Astrocyte (in vitro differentiated cells and primary cell): ENCODE results near the gene KRTAP9-8. TPM values are rescaled to one million over a fixed set of nuclear protein-coding genes. Genes with fewer than 3 reads are reported as not detected.
"Not testable (repeated sequence)": the region's sequence is repeated elsewhere in the genome, so short reads cannot be mapped to it uniquely, and the experiment has no call there.

Experiments used
- DNase-seq: peaks from one replicate; pipeline ENCODE4 v3.0.0-alpha.2; 2010; ENCODE audit warnings: low read depth
- FAIRE-seq: peaks from 2 replicates; lab custom pipeline; 2011; peaks lifted over from hg19 to GRCh38; lab: Jason Lieb, UNC
- H2AFZ ChIP-seq: 2 replicates; pipeline ENCODE4 v1.6.0; 2012; ENCODE audit warnings: low read depth, low read length, inconsistent platforms
- H3K27ac ChIP-seq: 2 replicates; pipeline ENCODE4 v1.5.1; 2011; ENCODE audit warnings: low read depth, low read length, inconsistent platforms
- H3K27me3 ChIP-seq: 2 replicates; pipeline ENCODE4 v1.6.0; 2011; ENCODE audit warnings: low read length, inconsistent platforms; ENCODE audit not compliant: insufficient read depth
- H3K36me3 ChIP-seq: 2 replicates; pipeline ENCODE4 v1.5.1; 2011; ENCODE audit warnings: low read length, inconsistent platforms; ENCODE audit not compliant: insufficient read depth
- H3K4me1 ChIP-seq: 2 replicates; pipeline ENCODE4 v1.5.1; 2011; ENCODE audit warnings: low read length, inconsistent platforms; ENCODE audit not compliant: insufficient read depth
- H3K4me2 ChIP-seq: 2 replicates; pipeline ENCODE4 v1.6.0; 2012; ENCODE audit warnings: low read length, inconsistent platforms
- H3K4me3 ChIP-seq: 2 replicates; pipeline ENCODE4 v1.5.1; 2011; ENCODE audit warnings: low read depth, mild to moderate bottlenecking, low read length, inconsistent platforms; ENCODE audit not compliant: insufficient read depth
- H3K79me2 ChIP-seq: 2 replicates; pipeline ENCODE4 v1.6.0; 2012; ENCODE audit warnings: mild to moderate bottlenecking, low read length, inconsistent platforms; ENCODE audit not compliant: insufficient read depth
- H3K9ac ChIP-seq: 2 replicates; pipeline ENCODE4 v1.6.0; 2012; ENCODE audit warnings: mild to moderate bottlenecking, low read length, inconsistent platforms
- H3K9me3 ChIP-seq: 2 replicates; pipeline ENCODE4 v1.5.1; 2012; ENCODE audit warnings: low read depth, mild to moderate bottlenecking, low read length, inconsistent platforms; ENCODE audit not compliant: insufficient read depth
- H4K20me1 ChIP-seq: 2 replicates; pipeline ENCODE4 v1.6.0; 2012; ENCODE audit warnings: low read length, inconsistent platforms; ENCODE audit not compliant: insufficient read depth
- H3K27ac Mint-ChIP-seq: one replicate; pipeline ENCODE4 v1.8.0; 2021; ENCODE audit warnings: mild to moderate bottlenecking, mixed read lengths; ENCODE audit not compliant: unreplicated experiment
- H3K27me3 Mint-ChIP-seq: one replicate; pipeline ENCODE4 v1.8.0; 2021; ENCODE audit warnings: low read depth, mixed read lengths; ENCODE audit not compliant: unreplicated experiment
- H3K36me3 Mint-ChIP-seq: one replicate; pipeline ENCODE4 v1.8.0; 2021; ENCODE audit warnings: low read depth, mixed read lengths; ENCODE audit not compliant: unreplicated experiment
- H3K4me1 Mint-ChIP-seq: one replicate; pipeline ENCODE4 v1.8.0; 2021; ENCODE audit warnings: low read depth, mixed read lengths; ENCODE audit not compliant: unreplicated experiment
- H3K4me3 Mint-ChIP-seq: one replicate; pipeline ENCODE4 v1.8.0; 2021; ENCODE audit warnings: mild to moderate bottlenecking, moderate library complexity, mixed read lengths; ENCODE audit not compliant: unreplicated experiment
- H3K9me3 Mint-ChIP-seq: one replicate; pipeline ENCODE4 v1.8.0; 2021; ENCODE audit warnings: mild to moderate bottlenecking, mixed read lengths; ENCODE audit not compliant: unreplicated experiment
- EZH2 ChIP-seq: IDR thresholded peaks from 2 replicates; pipeline ENCODE4 v1.6.1; 2012; ENCODE audit warnings: mild to moderate bottlenecking, low read length, inconsistent platforms; ENCODE audit not compliant: insufficient read depth
- total RNA-seq: library from RNA; stranded (reverse); gene quantifications from 2 replicates; pipeline ENCODE4 v1.2.1, GENCODE V29; 2021
- TF ChIP-seq, protein P1 (sequence below): IDR thresholded peaks from 2 replicates; pipeline ENCODE4 v1.5.1; 2011; ENCODE audit warnings: low read depth, mild to moderate bottlenecking, inconsistent platforms, low read length, moderate library complexity; ENCODE audit not compliant: insufficient read depth

Gene KRTAP9-8
- total RNA-seq, 1 donor from 2014 or later = not detected

DNA sequence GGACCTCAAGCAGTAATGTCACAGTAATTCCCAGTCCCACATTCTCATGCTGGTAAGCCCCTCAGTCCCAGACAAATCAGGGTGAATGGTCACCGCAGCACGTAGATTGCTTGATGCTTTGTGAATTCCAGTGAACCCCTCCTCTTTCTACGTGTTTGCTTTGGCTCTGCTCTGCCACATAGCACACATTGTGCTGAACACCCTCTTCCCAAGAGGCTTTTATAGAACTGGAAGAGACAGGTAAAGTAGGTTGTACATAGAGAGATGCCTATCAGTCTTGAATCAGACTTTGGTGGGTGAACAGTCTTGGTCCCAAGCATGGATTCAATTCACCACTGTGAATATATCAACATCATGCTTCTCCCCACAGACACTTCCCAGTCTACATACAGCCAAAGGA is 26.8 kb downstream of the KRTAP9-8 start:
- H3K4me1 ChIP-seq = no peaks in the 10 kb centered on the region
- no peaks in the 10 kb centered on the region for H3K36me3 ChIP-seq
- H3K79me2 ChIP-seq = no peaks in the 10 kb centered on the region
- H3K9me3 Mint-ChIP-seq = no peaks in the 10 kb centered on the region
- peaks cover 2% of the 10 kb centered on the region for H3K4me1 Mint-ChIP-seq
- H3K27me3 ChIP-seq = peaks cover 2% of the 10 kb centered on the region
- H3K36me3 Mint-ChIP-seq = no peaks in the 10 kb centered on the region
- FAIRE-seq (no peak), DNase-seq (no peak)
- H3K4me3 Mint-ChIP-seq = no peak overlapping the region
- H3K4me2 ChIP-seq = no peak overlapping the region
- H3K27me3 Mint-ChIP-seq = peaks cover 16% of the 10 kb centered on the region
- H3K27ac Mint-ChIP-seq = no peak overlapping the region
- no peak overlapping the region for H3K4me3 ChIP-seq
- H3K9me3 ChIP-seq = no peaks in the 10 kb centered on the region
- H4K20me1 ChIP-seq = no peaks in the 10 kb centered on the region
- H3K9ac ChIP-seq = no peak overlapping the region
- TF ChIP-seq, protein P1, sequence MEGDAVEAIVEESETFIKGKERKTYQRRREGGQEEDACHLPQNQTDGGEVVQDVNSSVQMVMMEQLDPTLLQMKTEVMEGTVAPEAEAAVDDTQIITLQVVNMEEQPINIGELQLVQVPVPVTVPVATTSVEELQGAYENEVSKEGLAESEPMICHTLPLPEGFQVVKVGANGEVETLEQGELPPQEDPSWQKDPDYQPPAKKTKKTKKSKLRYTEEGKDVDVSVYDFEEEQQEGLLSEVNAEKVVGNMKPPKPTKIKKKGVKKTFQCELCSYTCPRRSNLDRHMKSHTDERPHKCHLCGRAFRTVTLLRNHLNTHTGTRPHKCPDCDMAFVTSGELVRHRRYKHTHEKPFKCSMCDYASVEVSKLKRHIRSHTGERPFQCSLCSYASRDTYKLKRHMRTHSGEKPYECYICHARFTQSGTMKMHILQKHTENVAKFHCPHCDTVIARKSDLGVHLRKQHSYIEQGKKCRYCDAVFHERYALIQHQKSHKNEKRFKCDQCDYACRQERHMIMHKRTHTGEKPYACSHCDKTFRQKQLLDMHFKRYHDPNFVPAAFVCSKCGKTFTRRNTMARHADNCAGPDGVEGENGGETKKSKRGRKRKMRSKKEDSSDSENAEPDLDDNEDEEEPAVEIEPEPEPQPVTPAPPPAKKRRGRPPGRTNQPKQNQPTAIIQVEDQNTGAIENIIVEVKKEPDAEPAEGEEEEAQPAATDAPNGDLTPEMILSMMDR = no peak
- TF ChIP-seq EZH2 = no peak
- no peak overlapping the region for H2AFZ ChIP-seq
- no peak overlapping the region for H3K27ac ChIP-seq

DNA sequence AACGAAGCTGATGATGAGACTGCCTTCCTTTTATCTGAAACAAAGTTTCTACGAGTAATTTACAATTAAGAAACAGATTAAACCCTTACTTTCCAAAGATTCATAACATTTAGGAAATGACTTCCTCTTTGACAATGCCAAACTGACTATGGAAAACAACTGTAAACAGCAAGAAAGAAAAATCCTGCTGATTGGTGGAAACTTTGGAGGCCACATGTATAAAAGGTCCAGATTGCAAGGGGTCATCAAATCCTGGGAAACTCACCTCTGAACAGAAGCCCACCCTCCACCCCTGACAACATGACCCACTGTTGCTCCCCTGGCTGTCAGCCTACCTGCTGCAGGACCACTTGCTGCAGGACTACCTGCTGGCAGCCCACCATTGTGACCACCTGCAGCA is 27.3 kb downstream of the KRTAP9-8 start, which contains the start of gene KRTAP9-6:
Gene KRTAP9-6 (plus strand): TSS at position 301 of the 400 bp plus-strand sequence. CDS start 0 bp downstream, at position 301.
- no peak for FAIRE-seq
- Mint-ChIP-seq H3K4me3 (no peak within 1 kb of the TSS), H3K9me3 (no peaks in the 10 kb centered on the region)

DNA sequence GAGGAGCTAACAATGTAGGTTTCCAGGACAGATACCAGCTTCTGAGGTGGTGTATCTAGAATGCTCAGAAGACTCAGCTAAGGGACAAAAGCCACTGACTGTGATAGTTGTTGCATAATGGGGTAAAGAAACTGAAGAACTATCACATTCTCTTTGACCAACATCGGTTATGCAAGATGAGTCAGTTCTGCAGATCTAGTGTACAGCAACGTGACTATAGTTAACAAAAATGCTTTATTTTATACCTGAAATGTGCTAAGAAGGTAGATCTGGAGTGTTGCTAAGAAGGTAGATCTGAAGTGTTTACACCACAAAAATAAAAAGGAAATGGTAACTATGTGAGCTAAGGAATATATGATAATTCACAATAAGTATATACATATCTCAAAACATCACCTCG is 29.9 kb downstream of the KRTAP9-8 start:
- H3K9me3 Mint-ChIP-seq = no peaks in the 10 kb centered on the region
- H3K4me2 ChIP-seq = no peak overlapping the region
- H2AFZ ChIP-seq = no peak overlapping the region
- no peaks in the 10 kb centered on the region for H3K4me1 ChIP-seq
- no peak overlapping the region for H3K27ac Mint-ChIP-seq
- no peak overlapping the region for H3K4me3 Mint-ChIP-seq
- no peaks in the 10 kb centered on the region for H3K4me1 Mint-ChIP-seq
- no peak overlapping the region for H3K27ac ChIP-seq
- H3K79me2 ChIP-seq = no peaks in the 10 kb centered on the region
- no peaks in the 10 kb centered on the region for H3K9me3 ChIP-seq
- peaks cover 6% of the 10 kb centered on the region for H3K27me3 Mint-ChIP-seq
- no peak for FAIRE-seq
- H3K27me3 ChIP-seq = no peaks in the 10 kb centered on the region
- no peak for TF ChIP-seq EZH2
- TF ChIP-seq, protein P1 = no peak
- no peak for DNase-seq
- no peak overlapping the region for H3K9ac ChIP-seq
- H3K4me3 ChIP-seq = no peak overlapping the region
- H3K36me3 Mint-ChIP-seq = no peaks in the 10 kb centered on the region
- H3K36me3 ChIP-seq = no peaks in the 10 kb centered on the region
- H4K20me1 ChIP-seq = no peaks in the 10 kb centered on the region

More for the DNA sequence above, 27.3 kb downstream of the KRTAP9-8 start, which contains the start of gene KRTAP9-6:
- TF ChIP-seq, protein P1 = no peak
- TF ChIP-seq EZH2 = no peak
- H4K20me1 ChIP-seq = no peaks in the 10 kb centered on the region
- H3K36me3 ChIP-seq = no peaks in the 10 kb centered on the region
- no peak within 1 kb of the TSS for H3K4me3 ChIP-seq
- no peaks in the 10 kb centered on the region for H3K4me1 ChIP-seq
- no peak within 1 kb of the TSS for H3K27ac Mint-ChIP-seq
- H3K27me3 Mint-ChIP-seq = peaks cover 16% of the 10 kb centered on the region
- no peaks in the 10 kb centered on the region for H3K79me2 ChIP-seq
- no peak for DNase-seq
- no peaks in the 10 kb centered on the region for H3K36me3 Mint-ChIP-seq
- H3K9ac ChIP-seq = no peak within 1 kb of the TSS
- H3K4me1 Mint-ChIP-seq = peaks cover 2% of the 10 kb centered on the region
- no peaks in the 10 kb centered on the region for H3K9me3 ChIP-seq
- H2AFZ ChIP-seq = no peak within 1 kb of the TSS
- H3K27me3 ChIP-seq = peaks cover 2% of the 10 kb centered on the region
- H3K4me2 ChIP-seq = no peak within 1 kb of the TSS
- H3K27ac ChIP-seq = no peak within 1 kb of the TSS

DNA sequence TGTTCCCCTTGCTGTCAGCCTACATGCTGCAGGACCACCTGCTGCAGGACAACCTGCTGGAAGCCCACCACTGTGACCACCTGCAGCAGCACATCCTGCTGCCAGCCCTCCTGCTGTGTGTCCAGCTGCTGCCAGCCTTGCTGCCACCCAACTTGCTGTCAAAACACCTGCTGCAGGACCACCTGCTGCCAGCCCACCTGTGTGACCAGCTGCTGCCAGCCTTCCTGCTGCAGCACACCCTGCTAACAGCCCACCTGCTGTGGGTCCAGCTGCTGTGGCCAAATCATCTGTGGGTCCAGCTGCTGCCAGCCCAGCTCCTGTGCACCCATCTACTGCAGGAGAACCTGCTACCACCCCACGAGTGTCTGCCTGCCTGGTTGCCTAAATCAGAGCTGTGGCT is 33.5 kb downstream of the KRTAP9-8 start:
- H3K9me3 ChIP-seq, H3K27me3 ChIP-seq, H3K36me3 ChIP-seq, H3K27ac Mint-ChIP-seq, H2AFZ ChIP-seq, H3K4me1 ChIP-seq, DNase-seq, FAIRE-seq, H3K4me1 Mint-ChIP-seq, H3K36me3 Mint-ChIP-seq, H3K9me3 Mint-ChIP-seq, H3K9ac ChIP-seq, H3K4me2 ChIP-seq, H3K27ac ChIP-seq, H3K79me2 ChIP-seq, H4K20me1 ChIP-seq, H3K27me3 Mint-ChIP-seq, H3K4me3 Mint-ChIP-seq, H3K4me3 ChIP-seq: not testable (repeated sequence)
